HTR-8/SVneo (cell line): ENCODE results near the gene USP5.

Experiments used
- DNase-seq: peaks from one replicate; pipeline ENCODE4 v3.0.0; 2011; ENCODE audit warnings: low spot score, mixed read lengths; ENCODE audit not compliant: insufficient read length
- FAIRE-seq: peaks from 2 replicates; lab custom pipeline; 2011; peaks lifted over from hg19 to GRCh38; lab: Jason Lieb, UNC

USP5 gene

GRCh38 chr12:6839482-6840201, 12.3 kb upstream of the USP5 start:
- FAIRE-seq (no peak), DNase-seq (no peak)

- no peak for DNase-seq
- no peak for FAIRE-seq
Measured at GRCh38 chr12:6840330-6840729, 11.6 kb upstream of the USP5 start.

GRCh38 chr12:6840761-6841515, 11.0 kb upstream of the USP5 start, which contains the start of gene GNB3:
Gene GNB3 (plus strand): TSS chr12:6840925. CDS start chr12:6841288, 363 bp downstream.
- DNase-seq = no peak
- FAIRE-seq = no peak

- DNase-seq = no peak
- FAIRE-seq = no peak
Measured at GRCh38 chr12:6842075-6842474, 9.9 kb upstream of the USP5 start.

GRCh38 chr12:6843118-6843902, 8.6 kb upstream of the USP5 start:
- no peak for FAIRE-seq
- DNase-seq = no peak

GRCh38 chr12:6845395-6845794, 6.6 kb upstream of the USP5 start:
- DNase-seq (no peak), FAIRE-seq (peak; percentile 58)

- peak; percentile 81 for FAIRE-seq
- no peak for DNase-seq
Measured at GRCh38 chr12:6846316-6846869, 5.6 kb upstream of the USP5 start.

GRCh38 chr12:6847676-6848075, 4.3 kb upstream of the USP5 start:
- no peak for DNase-seq
- no peak for FAIRE-seq

- DNase-seq = no peak
- FAIRE-seq = no peak
Measured at GRCh38 chr12:6849427-6849826, 2.5 kb upstream of the USP5 start.

GRCh38 chr12:6849976-6850560, 1.9 kb upstream of the USP5 start:
- DNase-seq (no peak), FAIRE-seq (no peak)

- DNase-seq = no peak
- FAIRE-seq = no peak
Measured at GRCh38 chr12:6850796-6851152, 1.2 kb upstream of the USP5 start.

- DNase-seq (peak; percentile 100), FAIRE-seq (peak; percentile 99)
Measured at GRCh38 chr12:6851153-6851920, 613 bp upstream of the USP5 start, which contains the start of gene CDCA3. Gene CDCA3 (minus strand): TSS chr12:6851286. CDS start chr12:6850952, 334 bp downstream.

- DNase-seq = peak; percentile 58
- FAIRE-seq = peak; percentile 59
Measured at GRCh38 chr12:6852651-6853354, 853 bp downstream of the USP5 start.

- DNase-seq = no peak
- FAIRE-seq = no peak
Measured at GRCh38 chr12:6853626-6854025, 1.7 kb downstream of the USP5 start.

GRCh38 chr12:6854036-6854435, 2.1 kb downstream of the USP5 start:
- FAIRE-seq = no peak

GRCh38 chr12:6855322-6855721, 3.4 kb downstream of the USP5 start:
- DNase-seq (no peak), FAIRE-seq (no peak)

More at GRCh38 chr12:6854036-6854435, 2.1 kb downstream of the USP5 start:
- DNase-seq = no peak

GRCh38 chr12:6858799-6859198, 6.8 kb downstream of the USP5 start:
- no peak for FAIRE-seq
- no peak for DNase-seq

GRCh38 chr12:6860116-6860515, 8.2 kb downstream of the USP5 start:
- FAIRE-seq (no peak), DNase-seq (no peak)

GRCh38 chr12:6860942-6861341, 9.0 kb downstream of the USP5 start:
- DNase-seq (no peak), FAIRE-seq (peak; percentile 48)
